MCF 10A (cell line): ENCODE measurements around the gene STXBP6. TPM values are rescaled to one million over a fixed set of nuclear protein-coding genes. Genes with fewer than 3 reads are reported as not detected.

Source experiments
- BruUV-seq: library from RNA; stranded (reverse); fragments of 400-500 nt; replicated peaks from 2 replicates; lab custom pipeline; 2021; lab: Mats Ljungman, UMichigan
- CTCF ChIA-PET: fragments of 300-600 bp; sonication (Branson Sonifier 250); formaldehyde crosslinking; extraction: SDS; loops from one replicate; lab custom pipeline; 2021; ENCODE audit warnings: antibody characterized with exemption, inconsistent platforms; lab: Yijun Ruan, JAX
- POLR2A ChIA-PET: fragments of 300-600, 350-650 bp; sonication (Branson Sonifier 250); formaldehyde crosslinking; extraction: SDS; loops from one replicate; lab custom pipeline; 2020; ENCODE audit warnings: antibody characterized with exemption, inconsistent platforms; lab: Yijun Ruan, JAX
- DNase-seq: peaks from one replicate; pipeline ENCODE4 v3.0.0-alpha.2; 2018; ENCODE audit not compliant: unreplicated experiment
- H3K27ac Mint-ChIP-seq: one replicate; pipeline ENCODE4 v1.8.0; 2022; ENCODE audit warnings: mild to moderate bottlenecking, low read depth, mixed read lengths; ENCODE audit not compliant: unreplicated experiment
- H3K27me3 Mint-ChIP-seq: one replicate; pipeline ENCODE4 v1.8.0; 2022; ENCODE audit warnings: mixed read lengths; ENCODE audit not compliant: insufficient read depth, unreplicated experiment
- H3K36me3 Mint-ChIP-seq: one replicate; pipeline ENCODE4 v1.8.0; 2022; ENCODE audit warnings: mild to moderate bottlenecking, moderate library complexity, mixed read lengths; ENCODE audit not compliant: insufficient read depth, unreplicated experiment
- H3K4me1 Mint-ChIP-seq: one replicate; pipeline ENCODE4 v1.8.0; 2022; ENCODE audit warnings: mixed read lengths; ENCODE audit not compliant: insufficient read depth, unreplicated experiment
- H3K4me3 Mint-ChIP-seq: one replicate; pipeline ENCODE4 v1.8.0; 2022; ENCODE audit warnings: mild to moderate bottlenecking, moderate library complexity, mixed read lengths; ENCODE audit not compliant: unreplicated experiment
- H3K9me3 Mint-ChIP-seq: one replicate; pipeline ENCODE4 v1.8.0; 2022; ENCODE audit warnings: mixed read lengths; ENCODE audit not compliant: unreplicated experiment
- CTCF ChIP-seq: fragments of 200-600 bp; IDR thresholded peaks from one replicate; pipeline ENCODE4 v1.8.0; 2022; ENCODE audit warnings: antibody characterized with exemption, mild to moderate bottlenecking; ENCODE audit not compliant: unreplicated experiment
- intact Hi-C: fragments of 100-400 bp; cut with micrococcal nuclease; formaldehyde crosslinking; loops from 2 replicates; pipeline ENCODE4 v1.14.1; 2022
- total RNA-seq: library from RNA; stranded (reverse); gene quantifications from 2 replicates; pipeline ENCODE4 v1.2.3, GENCODE V29; 2022

Gene STXBP6
- total RNA-seq, 1 experiment from 2014 or later = not detected

GRCh38 chr14:24876996-24877395 lies 173.0 kb downstream of the STXBP6 start:
- intact Hi-C loops = no loop called here
- Mint-ChIP-seq H3K36me3 (no peaks in the 10 kb centered on the region), H3K4me3 (no peak overlapping the region), H3K27ac (no peak overlapping the region), H3K27me3 (no peaks in the 10 kb centered on the region), H3K9me3 (no peaks in the 10 kb centered on the region), H3K4me1 (no peaks in the 10 kb centered on the region)
- CTCF ChIA-PET = no interaction called here
- POLR2A ChIA-PET = no interaction called here
- BruUV-seq = no TSS peak
- TF ChIP-seq CTCF = no peak
- no peak for DNase-seq

DNA sequence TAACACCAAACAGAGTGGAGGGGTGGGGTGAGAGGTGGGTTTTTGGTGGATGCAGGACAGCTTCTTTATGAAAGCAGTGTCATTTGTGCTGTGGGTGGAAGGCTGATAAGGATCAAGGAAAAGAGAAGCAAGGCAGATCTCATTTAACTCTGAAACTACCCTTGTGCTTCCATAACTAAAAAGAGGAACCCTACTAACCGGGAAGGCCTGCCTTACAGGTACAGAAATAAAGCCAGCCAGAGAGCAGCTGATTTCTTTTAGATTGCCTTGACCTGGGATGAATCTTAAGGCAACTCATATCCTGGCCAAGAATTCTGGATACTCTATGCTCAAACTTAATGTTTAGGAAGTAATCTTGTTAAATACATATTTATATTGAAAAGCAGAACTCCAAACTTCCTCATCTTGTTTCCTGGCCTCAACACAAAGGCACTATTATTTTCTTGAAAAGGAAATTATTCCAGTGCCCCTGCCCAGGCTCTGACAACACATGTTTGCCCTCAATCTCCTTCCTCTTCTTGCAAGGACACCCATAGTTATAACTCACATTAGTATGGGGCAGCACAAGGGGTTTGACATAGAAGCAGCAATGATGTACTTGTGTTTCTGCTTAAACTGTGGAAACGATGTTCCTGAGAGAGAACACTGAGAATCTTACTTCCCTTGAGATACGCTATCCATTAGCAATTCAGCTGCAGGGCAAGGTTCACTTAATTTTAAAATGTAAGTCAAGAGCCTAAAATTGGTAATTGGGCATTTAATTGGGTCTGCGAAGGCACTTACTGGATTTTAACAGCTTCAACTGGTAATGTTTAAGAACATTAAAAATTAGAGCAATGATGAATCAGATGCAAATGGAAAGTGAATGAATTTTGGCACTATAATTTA lies 173.7 kb downstream of the STXBP6 start:
- intact Hi-C loops = no loop called here
- DNase-seq = no peak
- no peak overlapping the region for H3K4me3 Mint-ChIP-seq
- ChIA-PET CTCF (no interaction called here), POLR2A (no interaction called here)
- H3K27me3 Mint-ChIP-seq = no peaks in the 10 kb centered on the region
- TF ChIP-seq CTCF = no peak
- no peak overlapping the region for H3K27ac Mint-ChIP-seq
- H3K9me3 Mint-ChIP-seq = no peaks in the 10 kb centered on the region
- no peaks in the 10 kb centered on the region for H3K36me3 Mint-ChIP-seq
- no TSS peak for BruUV-seq
- no peaks in the 10 kb centered on the region for H3K4me1 Mint-ChIP-seq

GRCh38 chr14:24875203-24875838 lies 174.6 kb downstream of the STXBP6 start:
- no peak for TF ChIP-seq CTCF
- intact Hi-C loops = no loop called here
- Mint-ChIP-seq H3K4me1 (no peaks in the 10 kb centered on the region), H3K4me3 (no peak overlapping the region), H3K36me3 (no peaks in the 10 kb centered on the region), H3K27ac (no peak overlapping the region), H3K9me3 (peaks cover 7% of the 10 kb centered on the region), H3K27me3 (no peaks in the 10 kb centered on the region)
- no TSS peak for BruUV-seq
- CTCF ChIA-PET = no interaction called here
- DNase-seq = no peak
- POLR2A ChIA-PET = no interaction called here

DNA sequence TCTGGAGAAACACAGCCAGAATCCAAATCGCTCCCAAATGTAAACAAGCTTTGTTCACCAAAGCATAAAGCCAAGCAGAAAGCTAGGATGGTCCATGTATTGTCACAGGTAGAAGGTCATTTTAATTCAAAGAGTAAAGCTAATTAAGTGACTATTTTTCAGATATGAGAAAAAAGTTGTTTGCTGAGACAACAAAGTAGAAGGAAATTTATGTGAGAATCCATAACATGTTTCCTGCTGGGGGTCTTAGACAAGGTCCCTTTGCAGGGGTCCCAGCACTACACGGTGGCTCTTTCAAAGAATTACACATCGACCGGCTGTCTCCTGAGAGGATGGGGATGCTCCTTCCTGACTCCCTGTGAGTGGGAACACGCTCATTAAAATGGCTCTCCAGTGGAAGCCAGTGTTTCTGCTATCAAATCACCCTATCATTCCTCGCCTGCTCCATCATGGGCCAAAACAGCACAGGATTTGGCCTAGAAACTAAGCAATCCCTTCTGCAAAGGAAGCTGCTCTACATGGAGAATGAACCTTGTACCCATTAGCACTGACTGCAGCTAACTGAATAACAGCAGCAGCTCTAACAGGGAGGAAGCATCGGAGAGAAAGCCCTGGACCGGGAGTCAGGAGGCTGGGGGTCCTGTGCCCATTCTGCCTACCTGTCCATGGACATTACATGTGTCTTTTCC lies 175.3 kb downstream of the STXBP6 start:
- Mint-ChIP-seq H3K36me3 (no peaks in the 10 kb centered on the region), H3K27ac (no peak overlapping the region), H3K4me1 (no peaks in the 10 kb centered on the region), H3K27me3 (no peaks in the 10 kb centered on the region), H3K4me3 (no peak overlapping the region), H3K9me3 (peaks cover 7% of the 10 kb centered on the region)
- BruUV-seq = no TSS peak
- CTCF ChIA-PET = no interaction called here
- no peak for TF ChIP-seq CTCF
- DNase-seq = no peak
- intact Hi-C loops = no loop called here
- POLR2A ChIA-PET = no interaction called here
